Left forelimb (tissue), 1 donor: Measurements from ENCODE around the gene MRO.
"Not testable (repeated sequence)": the region's sequence is repeated elsewhere in the genome, so short reads cannot be mapped to it uniquely, and the experiment has no call there.

Source experiments
- DNase-seq: peaks from one replicate; pipeline ENCODE4 v3.0.0-alpha.2; 2018; ENCODE audit warnings: low spot score

Gene MRO

GRCh38 chr18:50791599-50792438 is 28.0 kb downstream of the MRO start:
- no peak for DNase-seq

- DNase-seq: no peak
Observed at GRCh38 chr18:50790948-50791347, 28.9 kb downstream of the MRO start.

GRCh38 chr18:50790241-50790640 is 29.6 kb downstream of the MRO start:
- DNase-seq: no peak

- DNase-seq: no peak
Observed at GRCh38 chr18:50788284-50788683, 31.5 kb downstream of the MRO start.

DNA sequence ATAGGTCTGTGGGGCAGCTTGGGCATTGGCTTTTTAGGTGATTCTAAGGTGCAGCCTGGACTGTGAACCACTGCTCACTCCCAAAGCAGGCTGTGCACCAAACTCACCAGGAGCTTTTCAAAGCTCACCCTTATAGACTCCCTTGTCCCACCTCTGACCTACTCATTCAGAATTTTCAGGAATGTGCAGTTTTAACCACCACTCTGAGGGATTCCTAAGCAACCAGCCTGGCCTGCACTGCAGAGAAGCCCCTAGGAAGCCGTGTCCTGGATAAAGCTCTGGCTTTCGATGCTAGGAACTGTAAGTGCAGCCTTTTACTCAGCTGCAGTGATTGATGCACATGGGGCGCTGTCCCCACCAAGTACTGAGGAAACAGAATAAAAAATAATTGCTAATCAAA is 33.0 kb downstream of the MRO start:
- no peak for DNase-seq

GRCh38 chr18:50783553-50783952 is 36.3 kb downstream of the MRO start:
- no peak for DNase-seq

- not testable (repeated sequence) for DNase-seq
Observed at GRCh38 chr18:50779021-50779420, 40.8 kb downstream of the MRO start.

DNA sequence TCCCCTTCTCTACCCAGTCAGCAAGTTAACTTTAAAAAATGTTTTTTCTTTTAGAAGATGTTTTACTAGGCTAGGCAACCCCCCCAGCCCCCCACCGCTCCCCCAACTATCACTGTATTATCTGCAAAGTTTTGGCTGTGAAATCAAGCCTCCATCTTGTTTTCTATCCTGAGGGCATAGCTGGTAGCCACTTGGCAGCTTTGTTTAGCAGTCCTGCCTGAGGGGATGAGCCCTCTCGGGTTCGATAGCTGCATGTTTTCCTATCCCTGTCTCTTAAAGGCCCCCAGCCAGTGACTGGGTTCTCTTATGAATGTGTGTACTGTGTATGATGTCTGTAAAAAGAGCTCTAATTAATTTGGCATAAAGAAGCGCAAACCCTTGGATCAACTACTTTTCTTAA is 43.4 kb downstream of the MRO start:
- no peak for DNase-seq

GRCh38 chr18:50775726-50776125 is 44.1 kb downstream of the MRO start:
- DNase-seq: no peak

DNA sequence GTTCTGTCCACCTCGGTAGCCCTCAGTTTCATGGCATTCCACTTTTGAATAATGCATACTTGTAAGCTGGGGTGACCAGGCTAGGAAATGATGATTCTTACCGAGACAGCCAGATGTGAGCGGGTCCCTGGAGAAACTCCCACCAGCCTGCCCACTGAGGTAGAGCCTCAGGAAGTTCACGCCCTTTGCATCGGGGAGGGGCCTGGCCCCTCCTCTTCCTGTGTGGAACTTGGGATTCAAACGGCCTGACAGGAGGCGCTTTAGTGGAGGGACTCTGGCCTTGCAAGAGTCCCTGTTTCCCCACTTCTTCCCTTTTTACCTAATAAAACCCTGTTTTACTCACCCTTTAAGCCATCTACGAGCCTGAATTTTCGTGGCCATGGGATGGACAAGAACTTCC is 44.6 kb downstream of the MRO start:
- DNase-seq: no peak

DNA sequence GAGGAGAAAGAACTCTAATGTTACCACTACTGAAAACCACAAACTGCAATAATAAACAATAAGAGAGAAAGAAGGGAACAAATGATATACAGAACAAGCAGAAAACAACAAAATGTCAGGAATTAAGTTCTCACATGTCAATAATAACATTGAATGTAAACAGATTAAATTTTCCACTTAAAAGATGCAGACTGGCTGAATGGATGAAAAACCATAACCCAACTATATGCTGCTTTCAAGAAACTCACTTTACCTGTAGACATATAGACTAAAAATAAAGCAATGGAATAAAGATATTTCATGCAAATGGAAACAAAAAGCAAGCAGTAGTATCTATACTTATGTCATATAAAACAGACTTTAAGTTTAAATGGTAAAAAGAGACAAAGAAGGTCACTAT is 50.4 kb downstream of the MRO start:
- DNase-seq: no peak

DNA sequence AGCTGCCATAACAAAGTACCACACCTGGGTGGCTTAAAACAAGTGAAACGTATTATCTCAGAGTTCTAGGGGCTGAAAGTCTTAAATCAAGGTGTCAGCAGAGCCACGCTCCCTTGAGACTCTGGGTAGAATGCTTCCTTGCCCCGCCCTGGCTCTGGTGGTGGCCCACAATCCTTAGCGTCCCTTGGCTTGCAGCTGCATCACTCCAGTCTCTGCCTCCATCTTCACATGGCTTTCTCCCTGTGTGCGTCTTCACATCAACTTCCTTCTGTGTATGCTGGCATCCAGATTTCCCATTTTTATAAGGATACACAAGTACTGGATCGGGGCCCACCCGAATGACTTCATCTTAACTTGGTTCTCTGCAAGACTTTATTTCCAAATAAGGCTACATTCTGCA is 62.5 kb downstream of the MRO start:
- no peak for DNase-seq

DNA sequence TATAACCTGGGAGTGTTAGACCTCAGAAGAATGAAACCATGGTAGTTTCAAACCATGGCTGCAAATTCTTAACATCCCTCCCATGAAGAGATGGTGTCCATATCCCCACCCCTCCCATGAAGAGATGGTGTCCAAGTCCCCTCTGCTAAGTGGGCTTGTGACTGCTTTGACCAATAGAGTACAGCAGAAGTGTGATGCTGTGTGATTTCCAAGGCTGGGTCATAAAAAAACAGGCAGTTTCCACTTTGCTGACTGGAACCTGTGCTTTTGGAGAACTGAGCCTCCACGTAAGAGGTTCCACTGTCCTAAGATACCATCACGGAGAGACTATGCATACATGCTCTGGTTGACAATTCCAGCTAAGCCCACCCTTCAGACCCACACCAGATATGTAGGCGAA is 65.5 kb downstream of the MRO start:
- no peak for DNase-seq

GRCh38 chr18:50753311-50753710 is 66.5 kb downstream of the MRO start:
- DNase-seq: no peak

DNA sequence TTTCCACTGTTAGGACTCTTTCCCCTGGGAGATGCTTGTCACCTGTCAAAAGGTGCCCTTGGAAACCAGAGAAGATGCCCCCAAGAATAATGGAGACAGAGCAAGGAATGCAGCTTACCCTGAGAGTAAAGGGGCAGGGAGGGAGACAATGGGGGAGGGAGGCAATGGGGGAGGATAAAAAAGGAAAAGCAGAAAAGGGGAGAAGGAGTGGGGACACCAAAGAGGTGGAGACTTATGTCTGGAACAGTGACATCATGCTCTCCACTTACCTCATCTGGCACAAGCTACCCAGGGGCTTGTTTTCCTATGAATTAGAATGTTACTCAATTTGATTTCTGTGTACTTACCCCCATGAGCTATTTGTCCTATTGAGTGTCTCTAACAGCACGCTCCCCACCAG is 67.9 kb downstream of the MRO start:
- DNase-seq: no peak

DNA sequence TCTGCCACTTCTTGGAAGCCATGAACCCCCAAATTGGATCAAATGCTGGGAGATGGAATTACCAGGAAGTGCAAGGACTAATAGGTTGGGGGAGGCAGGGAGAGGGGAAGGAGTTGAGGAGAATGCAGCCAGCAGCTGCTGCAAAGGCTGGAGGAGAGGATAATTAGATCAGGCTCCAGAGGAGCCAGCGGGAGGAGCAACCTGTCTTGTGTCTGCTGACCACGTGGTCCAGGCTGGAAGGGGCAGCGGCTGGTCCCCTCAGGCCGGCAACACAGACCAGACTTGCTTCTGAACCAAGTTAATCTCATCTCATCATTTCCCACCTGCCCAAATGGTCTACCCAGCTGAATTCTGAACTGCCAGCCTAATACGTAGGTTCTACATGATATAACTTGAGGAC is 68.3 kb downstream of the MRO start:
- no peak for DNase-seq

GRCh38 chr18:50750546-50750945 is 69.3 kb downstream of the MRO start:
- no peak for DNase-seq

DNA sequence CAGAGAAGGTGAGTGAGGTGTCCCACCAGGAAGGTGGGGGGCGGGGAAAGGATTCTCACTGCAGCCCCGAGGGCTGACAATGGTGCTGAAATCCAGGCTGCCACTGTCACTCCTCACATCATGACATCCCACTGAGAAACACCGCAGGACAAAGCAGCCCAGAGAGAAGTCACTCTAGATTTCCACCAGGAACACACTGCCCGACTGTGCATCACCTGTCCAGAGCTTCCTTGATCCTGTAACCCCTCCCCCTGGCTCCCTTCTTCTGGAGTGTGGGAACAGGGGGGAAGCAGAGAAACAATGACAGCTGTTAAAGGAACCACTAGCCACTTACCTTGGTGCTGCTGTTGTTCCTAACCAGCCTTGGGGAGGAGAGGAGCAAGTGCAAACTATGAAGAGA is 69.9 kb downstream of the MRO start:
- DNase-seq: no peak

GRCh38 chr18:50749421-50749820 is 70.4 kb downstream of the MRO start:
- no peak for DNase-seq

DNA sequence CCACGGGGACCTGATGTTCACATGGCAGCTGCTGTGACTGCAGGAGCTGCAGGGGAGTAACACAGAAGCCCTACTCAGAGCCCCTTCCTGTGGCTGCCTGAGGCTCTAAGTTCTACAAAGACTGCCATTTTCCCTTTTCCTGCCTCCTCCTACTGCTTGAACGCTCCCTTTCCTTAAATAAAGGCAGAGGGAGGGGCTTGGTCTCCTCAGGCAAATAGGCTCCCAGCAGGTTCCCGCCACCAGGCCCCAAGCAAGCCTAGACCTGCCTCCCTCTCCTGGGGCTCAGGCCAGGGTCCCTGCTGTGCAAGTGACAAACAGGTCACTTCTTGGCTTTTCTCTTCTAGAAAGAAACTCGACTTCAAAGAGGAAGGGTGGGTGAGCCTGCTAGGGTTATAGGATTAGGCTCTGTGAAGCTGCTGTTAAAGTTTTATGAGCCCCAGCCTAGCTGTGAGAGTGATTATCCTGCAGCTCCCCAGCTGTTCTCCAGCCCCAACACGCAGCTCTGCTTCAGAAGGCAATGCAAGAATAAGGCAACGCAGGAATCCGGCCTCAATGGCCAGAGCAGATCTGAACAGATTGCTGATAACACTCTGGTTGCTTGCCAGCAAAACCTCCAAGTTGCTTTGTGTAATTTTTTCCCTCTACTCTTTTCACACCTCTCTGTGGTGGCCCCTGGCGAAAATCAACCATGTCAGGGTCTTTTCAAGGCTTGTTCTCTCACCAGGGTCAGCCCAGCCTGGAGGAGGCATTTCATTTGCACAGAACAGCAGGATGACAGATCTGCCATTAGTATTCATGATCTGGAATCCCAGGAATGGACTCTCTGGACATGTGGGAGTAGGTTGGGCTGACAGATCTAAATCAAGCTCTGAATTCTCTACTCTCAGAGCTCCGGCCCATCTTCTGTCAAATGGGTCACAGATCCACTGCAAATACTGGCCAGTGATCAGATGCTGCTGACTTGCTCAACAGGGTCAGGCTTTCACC is 71.3 kb downstream of the MRO start:
- DNase-seq: no peak

DNA sequence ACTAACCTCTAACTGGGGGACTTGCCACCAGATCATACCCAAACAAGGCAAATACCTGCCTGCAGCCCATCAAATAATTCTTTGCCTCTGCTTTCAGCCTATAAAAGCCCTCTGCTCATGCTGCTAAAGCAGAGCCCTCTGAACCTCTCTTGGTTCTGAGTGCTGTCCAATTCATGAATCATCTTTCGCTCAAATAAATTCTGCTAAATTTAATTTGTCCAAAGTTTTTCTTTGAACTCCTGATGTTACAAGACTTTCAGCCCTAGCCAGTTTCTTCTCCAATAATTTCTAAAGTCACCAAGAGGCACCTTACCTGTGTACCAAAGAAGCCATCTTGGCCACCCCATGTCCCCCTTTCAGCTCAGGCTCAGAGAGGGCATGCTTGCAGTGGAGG is 72.0 kb downstream of the MRO start:
- DNase-seq: no peak

- DNase-seq: no peak
Observed at GRCh38 chr18:50745945-50746344, 73.9 kb downstream of the MRO start.
